PC-3 (cell line): Measurements from ENCODE around the gene PRKCE. TPM values are rescaled to one million over a fixed set of nuclear protein-coding genes. Genes with fewer than 3 reads are reported as not detected.

ENCODE experiments used
- ATAC-seq: fragments of 200-7000 bp; cut with Tn5 transposase; 2 replicates; pipeline ENCODE4 v1.9.1; 2020; ENCODE audit warnings: mild to moderate bottlenecking, moderate library complexity
- BruUV-seq: library from RNA; stranded (reverse); fragments of 400-500 nt; replicated peaks from 2 replicates; lab custom pipeline; 2021; lab: Mats Ljungman, UMichigan
- CTCF ChIA-PET: fragments of 300-600 bp; sonication (Branson Sonifier 250); formaldehyde crosslinking; loops from one replicate; lab custom pipeline; 2022; ENCODE audit warnings: antibody characterized with exemption; lab: Charles Lee
- POLR2A ChIA-PET: fragments of 300-600 bp; sonication (Branson Sonifier 250); formaldehyde crosslinking; loops from one replicate; lab custom pipeline; 2022; ENCODE audit warnings: antibody characterized with exemption; ENCODE audit not compliant: unreplicated experiment; lab: Charles Lee
- DNase-seq: peaks from one replicate; pipeline ENCODE4 v3.0.0-alpha.2; 2015
- H2AFZ ChIP-seq: fragments of 300-600 bp; sonication (generic); 2 replicates; pipeline ENCODE4 v1.6.0; 2016; ENCODE audit warnings: antibody characterized with exemption, low read length
- H3F3A ChIP-seq: fragments of 300-600 bp; sonication (generic); one replicate; pipeline ENCODE4 v1.6.0; 2017; ENCODE audit warnings: antibody characterized with exemption, low read length, control low read depth, mild to moderate bottlenecking; ENCODE audit not compliant: unreplicated experiment
- H3K27ac ChIP-seq: fragments of 300-600 bp; sonication (generic); 2 replicates; pipeline ENCODE4 v1.5.1; 2016; ENCODE audit warnings: mild to moderate bottlenecking, low read length
- H3K27me3 ChIP-seq: fragments of 300-600 bp; sonication (generic); 2 replicates; pipeline ENCODE4 v1.6.1; 2016; ENCODE audit warnings: low read length, mixed read lengths
- H3K36me3 ChIP-seq: fragments of 300-600 bp; sonication (generic); 2 replicates; pipeline ENCODE4 v1.6.1; 2016; ENCODE audit warnings: low read depth, mixed run types, low read length, mixed read lengths
- H3K4me1 ChIP-seq: fragments of 300-600 bp; sonication (generic); 2 replicates; pipeline ENCODE4 v1.5.1; 2016; ENCODE audit warnings: low read length; ENCODE audit not compliant: insufficient read depth
- H3K4me2 ChIP-seq: fragments of 300-600 bp; sonication (generic); 2 replicates; pipeline ENCODE4 v1.6.0; 2016; ENCODE audit warnings: low read length
- H3K4me3 ChIP-seq: fragments of 300-600 bp; sonication (generic); 2 replicates; pipeline ENCODE4 v1.5.1; 2016; ENCODE audit warnings: mild to moderate bottlenecking, low read length, mixed read lengths
- H3K79me2 ChIP-seq: fragments of 300-600 bp; sonication (generic); 2 replicates; pipeline ENCODE4 v1.6.1; 2017; ENCODE audit warnings: low read length, mixed read lengths
- H3K9ac ChIP-seq: fragments of 300-600 bp; sonication (generic); 2 replicates; pipeline ENCODE4 v1.6.0; 2016; ENCODE audit warnings: mild to moderate bottlenecking, low read length
- H3K9me2 ChIP-seq: fragments of 300-600 bp; sonication (generic); replicated peaks from 2 replicates; pipeline ENCODE4 v1.6.1; 2016; ENCODE audit warnings: mixed run types, low read length, mixed read lengths
- H3K9me3 ChIP-seq: fragments of 300-600 bp; sonication (generic); 2 replicates; pipeline ENCODE4 v1.6.1; 2016; ENCODE audit warnings: low read length, mixed read lengths
- H4K20me1 ChIP-seq: fragments of 300-600 bp; sonication (generic); 2 replicates; pipeline ENCODE4 v1.6.1; 2016; ENCODE audit warnings: low read length, mixed read lengths
- CTCF ChIP-seq: fragments of 300-600 bp; sonication (generic); conservative IDR thresholded peaks from 2 replicates; pipeline ENCODE4 v1.5.1; 2017; ENCODE audit warnings: antibody characterized with exemption, low read depth, mild to moderate bottlenecking, low read length
- EZH2 ChIP-seq: fragments of 300-600 bp; sonication (generic); IDR thresholded peaks from one replicate; pipeline ENCODE4 v1.6.1; 2017; ENCODE audit warnings: antibody characterized with exemption, mild to moderate bottlenecking, low read length; ENCODE audit not compliant: unreplicated experiment
- EZH2phosphoT487 ChIP-seq: fragments of 300-600 bp; sonication (generic); IDR thresholded peaks from 2 replicates; pipeline ENCODE4 v1.6.1; 2018; ENCODE audit warnings: mild to moderate bottlenecking, antibody characterized with exemption, low read length, borderline replicate concordance
- intact Hi-C: fragments of 100-400 bp; cut with micrococcal nuclease; formaldehyde crosslinking; loops from 2 replicates; pipeline ENCODE4 v1.9.0; 2023
- total RNA-seq: library from RNA; depleted of rRNA; stranded (reverse); fragments of >200 nt; gene quantifications from 2 replicates; pipeline ENCODE4 v1.2.3, GENCODE V29; 2014

Gene PRKCE
- total RNA-seq, 1 experiment from 2014 or later, result 7.0 TPM

- Histone ChIP-seq H3K79me2 (no peaks in the 10 kb centered on the region), H2AFZ (no peak overlapping the region), H3K4me2 (no peak overlapping the region), H3K27ac (no peak overlapping the region), H3K4me1 (no peaks in the 10 kb centered on the region), H3K27me3 (no peaks in the 10 kb centered on the region), H3K9ac (no peak overlapping the region), H3K36me3 (no peaks in the 10 kb centered on the region), H3K9me2 (no peaks in the 10 kb centered on the region), H3K4me3 (no peak overlapping the region), H4K20me1 (no peaks in the 10 kb centered on the region), H3K9me3 (no peaks in the 10 kb centered on the region), H3F3A (no peaks in the 10 kb centered on the region)
- POLR2A ChIA-PET, result no interaction called here
- ATAC-seq, result no peak
- BruUV-seq, result no TSS peak
- intact Hi-C loops, result no loop called here
- TF ChIP-seq CTCF (no peak), EZH2phosphoT487 (no peak), EZH2 (no peak)
- no peak for DNase-seq
- CTCF ChIA-PET, result no interaction called here
These were observed 153.7 kb downstream of the PRKCE start for GRCh38 chr2:45804987-45805755.

GRCh38 chr2:45806563-45807358 is 155.3 kb downstream of the PRKCE start:
- no TSS peak for BruUV-seq
- no peaks in the 10 kb centered on the region for H3K79me2 ChIP-seq
- no peaks in the 10 kb centered on the region for H3K9me2 ChIP-seq
- no peak overlapping the region for H3K4me3 ChIP-seq
- POLR2A ChIA-PET, result no interaction called here
- no peak overlapping the region for H2AFZ ChIP-seq
- TF ChIP-seq EZH2 (no peak), EZH2phosphoT487 (no peak), CTCF (no peak)
- DNase-seq (no peak), ATAC-seq (no peak)
- no peaks in the 10 kb centered on the region for H3K9me3 ChIP-seq
- CTCF ChIA-PET, result interaction anchor here (0.6 kb wide), 1 partner anchor 206 kb away, joined by 7 read pairs; no protein-coding TSS in a partner anchor
- no peak overlapping the region for H3K27ac ChIP-seq
- H3K4me1 ChIP-seq, result peaks cover under 1% of the 10 kb centered on the region; the same call in 1 of the 2 replicates
- H3K4me2 ChIP-seq, result no peak overlapping the region
- no peak overlapping the region for H3K9ac ChIP-seq
- H4K20me1 ChIP-seq, result no peaks in the 10 kb centered on the region
- H3F3A ChIP-seq, result no peaks in the 10 kb centered on the region
- no peaks in the 10 kb centered on the region for H3K27me3 ChIP-seq
- no peaks in the 10 kb centered on the region for H3K36me3 ChIP-seq
- intact Hi-C loops, result no loop called here
